ENCODE measurements around the gene PRICKLE2. TPM values are rescaled to one million over a fixed set of nuclear protein-coding genes. Genes with fewer than 3 reads are reported as not detected.

The PRICKLE2 gene
- total RNA-seq, 2 donors from 2014 or later, result 23.4 to 41.5 TPM

DNA sequence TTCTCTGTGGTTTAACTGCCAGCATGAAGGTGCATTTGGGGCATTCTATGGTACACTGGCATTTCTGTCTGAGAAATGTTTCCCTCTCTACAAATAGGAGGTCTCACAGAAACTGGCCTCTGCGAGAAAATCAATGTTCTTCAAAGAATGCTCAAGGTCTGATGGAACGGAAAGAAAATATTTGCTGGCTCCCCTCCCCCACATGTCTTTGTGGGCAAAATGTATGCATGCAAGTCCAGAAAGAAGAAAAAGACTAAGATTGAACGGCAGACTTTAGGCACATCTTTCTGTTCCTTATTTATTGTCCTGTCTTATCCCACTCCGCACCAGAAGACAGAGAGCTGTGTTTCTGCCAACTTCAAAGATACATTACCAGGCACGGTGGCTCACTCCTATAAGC lies 118.1 kb downstream of the PRICKLE2 start:
- ATAC-seq (no peak), DNase-seq (no peak)
- TF ChIP-seq POLR2A (IDR thresholded peaks at IDR 0.05) (no peak), CTCF (IDR thresholded peaks at IDR 0.05) (no peak)
- no peaks in the 10 kb centered on the region for H3K9me3 ChIP-seq
- peaks cover 5% of the 10 kb centered on the region for H3K4me1 ChIP-seq
- WGBS, 2 donors, result 49 to 50% methylated on average over 5 of the region's 5 CpGs
- intact Hi-C loops (cut with DNase I), result no loop called here
- H3K27me3 ChIP-seq, result no peaks in the 10 kb centered on the region
- H3K4me3 ChIP-seq, result no peak overlapping the region
- no peak overlapping the region for H3K27ac ChIP-seq
- H3K36me3 ChIP-seq (replicated peaks in 1 of 2; ENCODE audit: insufficient read depth in 1 of 2, low read depth in 2 of 2), result no peaks in the 10 kb centered on the region

- no peaks in the 10 kb centered on the region for H3K36me3 ChIP-seq (replicated peaks in 1 of 2; ENCODE audit: insufficient read depth in 1 of 2, low read depth in 2 of 2)
- H3K27me3 ChIP-seq, result no peaks in the 10 kb centered on the region
- no peak for TF ChIP-seq CTCF (IDR thresholded peaks at IDR 0.05)
- peaks cover 5% of the 10 kb centered on the region for H3K4me1 ChIP-seq
- intact Hi-C loops (cut with DNase I), result no loop called here
- H3K9me3 ChIP-seq, result no peaks in the 10 kb centered on the region
- no peak for ATAC-seq
- no peak overlapping the region for H3K4me3 ChIP-seq
- H3K27ac ChIP-seq, result no peak overlapping the region
- DNase-seq, result no peak
These were observed 119.5 kb downstream of the PRICKLE2 start for GRCh38 chr3:64105816-64106215.

DNA sequence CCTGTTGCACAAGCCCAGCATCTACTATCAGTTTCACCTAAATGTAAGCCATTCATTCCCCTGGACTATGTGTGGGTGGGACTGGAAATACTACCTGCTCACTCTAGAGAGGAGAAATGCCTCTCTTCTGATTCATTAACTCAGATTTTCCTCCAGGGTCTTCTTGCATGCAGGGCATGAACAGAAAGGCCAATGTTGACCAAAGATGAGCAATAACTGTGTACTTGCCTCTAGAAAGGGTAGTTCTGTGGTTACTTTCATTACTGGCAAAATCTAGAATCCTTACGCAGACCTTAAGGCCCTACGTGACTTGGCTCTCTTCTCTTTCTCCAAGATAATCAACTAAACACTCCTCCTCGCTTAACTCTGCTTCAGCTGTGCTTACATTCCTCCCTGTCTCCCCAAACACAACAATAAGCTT lies 120.6 kb downstream of the PRICKLE2 start:
- no peaks in the 10 kb centered on the region for H3K27me3 ChIP-seq
- no peak overlapping the region for H3K27ac ChIP-seq
- 91 to 93% methylated on average over 3 of the region's 3 CpGs for WGBS, 2 donors

GRCh38 chr3:64104006-64104405 lies 121.3 kb downstream of the PRICKLE2 start:
- intact Hi-C loops (cut with DNase I), result no loop called here
- TF ChIP-seq CTCF (IDR thresholded peaks at IDR 0.05), result no peak
- no peak for TF ChIP-seq POLR2A (IDR thresholded peaks at IDR 0.05)

More for the DNA sequence above, 120.6 kb downstream of the PRICKLE2 start:
- DNase-seq (no peak), ATAC-seq (no peak)
- no peaks in the 10 kb centered on the region for H3K9me3 ChIP-seq
- no peaks in the 10 kb centered on the region for H3K36me3 ChIP-seq (replicated peaks in 1 of 2; ENCODE audit: insufficient read depth in 1 of 2, low read depth in 2 of 2)
- TF ChIP-seq CTCF (IDR thresholded peaks at IDR 0.05) (no peak), POLR2A (IDR thresholded peaks at IDR 0.05) (no peak)
- H3K4me1 ChIP-seq, result peaks cover 5% of the 10 kb centered on the region
- intact Hi-C loops (cut with DNase I), result no loop called here
- no peak overlapping the region for H3K4me3 ChIP-seq

DNA sequence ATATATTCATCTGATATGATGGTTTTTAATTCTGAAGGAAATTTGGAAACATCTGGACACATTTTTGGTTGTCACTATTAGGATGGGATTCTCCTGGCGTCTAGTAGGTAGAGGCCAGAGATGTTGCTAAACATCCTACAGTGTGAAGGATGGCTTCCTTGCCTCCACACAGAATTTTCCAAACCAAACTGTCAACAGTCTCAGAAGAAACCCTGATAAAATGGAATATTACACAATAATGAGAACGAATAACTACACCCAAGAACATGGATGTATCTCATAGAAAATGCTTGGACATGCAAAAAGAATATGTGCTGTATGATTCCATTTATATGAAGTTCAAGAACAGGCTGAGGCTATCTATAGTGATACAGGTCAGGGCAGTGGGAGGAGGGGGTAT lies 122.1 kb downstream of the PRICKLE2 start:
- WGBS, 2 donors, result 80 to 89% methylated on average over 2 of the region's 2 CpGs
- no peak for ATAC-seq
- intact Hi-C loops (cut with DNase I), result no loop called here

More at GRCh38 chr3:64104006-64104405, 121.3 kb downstream of the PRICKLE2 start:
- no peak for ATAC-seq
- WGBS, 2 donors, result 56 to 73% methylated on average over 3 of the region's 3 CpGs
- Histone ChIP-seq H3K27ac (no peak overlapping the region), H3K4me1 (peaks cover 2% of the 10 kb centered on the region), H3K36me3 (replicated peaks in 1 of 2; ENCODE audit: insufficient read depth in 1 of 2, low read depth in 2 of 2) (peaks cover 0 to 1% of the 10 kb centered on the region in 2 donors), H3K4me3 (no peak overlapping the region), H3K27me3 (no peaks in the 10 kb centered on the region), H3K9me3 (no peaks in the 10 kb centered on the region)
- no peak for DNase-seq

More for the DNA sequence above, 122.1 kb downstream of the PRICKLE2 start:
- Histone ChIP-seq H3K27ac (no peak overlapping the region), H3K27me3 (no peaks in the 10 kb centered on the region), H3K4me1 (no peaks in the 10 kb centered on the region), H3K4me3 (no peak overlapping the region), H3K9me3 (no peaks in the 10 kb centered on the region), H3K36me3 (replicated peaks in 1 of 2; ENCODE audit: insufficient read depth in 1 of 2, low read depth in 2 of 2) (peaks cover 0 to 4% of the 10 kb centered on the region in 2 donors)
- TF ChIP-seq POLR2A (IDR thresholded peaks at IDR 0.05), result no peak
- TF ChIP-seq CTCF (IDR thresholded peaks at IDR 0.05), result no peak
- no peak for DNase-seq

Measured in body of pancreas (tissue), 4 donors.